Non-pigmented ciliary epithelial cell (primary cell): ENCODE measurements around the gene COL11A2.

ENCODE experiments used
- DNase-seq: peaks from one replicate; pipeline ENCODE4 v3.0.0-alpha.2; 2010; ENCODE audit warnings: low read depth

Gene COL11A2

GRCh38 chr6:33192671-33193602 lies 670 bp upstream of the COL11A2 start:
- DNase-seq, result no peak

GRCh38 chr6:33191383-33192104 lies 723 bp downstream of the COL11A2 start:
- DNase-seq, result no peak

GRCh38 chr6:33190504-33191107 lies 1.7 kb downstream of the COL11A2 start:
- no peak for DNase-seq

- DNase-seq, result no peak
Measured at GRCh38 chr6:33189625-33190448, 2.4 kb downstream of the COL11A2 start.

GRCh38 chr6:33189164-33189563 lies 3.1 kb downstream of the COL11A2 start:
- no peak for DNase-seq

- DNase-seq, result no peak
Measured at GRCh38 chr6:33187809-33188208, 4.5 kb downstream of the COL11A2 start.

GRCh38 chr6:33185654-33186187 lies 6.5 kb downstream of the COL11A2 start:
- DNase-seq, result no peak

- no peak for DNase-seq
Measured at GRCh38 chr6:33185190-33185589, 7.1 kb downstream of the COL11A2 start.

GRCh38 chr6:33183071-33183683 lies 9.1 kb downstream of the COL11A2 start:
- no peak for DNase-seq

GRCh38 chr6:33181141-33181540 lies 11.1 kb downstream of the COL11A2 start:
- no peak for DNase-seq

GRCh38 chr6:33178755-33179475 lies 13.4 kb downstream of the COL11A2 start:
- no peak for DNase-seq

- DNase-seq, result no peak
Measured at GRCh38 chr6:33177552-33178446, 14.5 kb downstream of the COL11A2 start.

- no peak for DNase-seq
Measured at GRCh38 chr6:33176906-33177305, 15.4 kb downstream of the COL11A2 start.

GRCh38 chr6:33175436-33176069 lies 16.7 kb downstream of the COL11A2 start:
- no peak for DNase-seq

- DNase-seq, result no peak
Measured at GRCh38 chr6:33174784-33175183, 17.5 kb downstream of the COL11A2 start.

GRCh38 chr6:33173535-33174180 lies 18.6 kb downstream of the COL11A2 start:
- DNase-seq, result no peak

GRCh38 chr6:33172688-33173534 lies 19.4 kb downstream of the COL11A2 start:
- DNase-seq, result peak; percentile 6
